ENCODE data around the gene GRIN3B.

Gene GRIN3B

GRCh38 chr19:1049800-1050199 lies 49.6 kb downstream of the GRIN3B start:
- TF ChIP-seq SPI1 (IDR thresholded peaks at IDR 0.05; ENCODE audit: low read depth, low read length), result no peak
- no peak for TF ChIP-seq POLR2A (IDR thresholded peaks at IDR 0.05; ENCODE audit: low read depth, low read length)
- no peak for TF ChIP-seq POLR2AphosphoS5 (IDR thresholded peaks at IDR 0.05; ENCODE audit: low read depth, low read length)
- no peak for TF ChIP-seq POU2F2 (IDR thresholded peaks at IDR 0.05; ENCODE audit: low read depth, low read length)
- no peak for TF ChIP-seq TAF1 (IDR thresholded peaks at IDR 0.05; ENCODE audit: low read depth, low read length)
- no peak for TF ChIP-seq PAX5 (IDR thresholded peaks at IDR 0.05; ENCODE audit: insufficient read depth, low read length, severe bottlenecking)
- DNase-seq (ENCODE audit: insufficient read length, low spot score) (no peak), FAIRE-seq (no peak)

- FAIRE-seq, result no peak
- DNase-seq (ENCODE audit: insufficient read length, low spot score), result no peak
Measured at GRCh38 chr19:1050989-1051788, 51.0 kb downstream of the GRIN3B start.

GRCh38 chr19:1051791-1052190 lies 51.6 kb downstream of the GRIN3B start:
- TF ChIP-seq POLR2AphosphoS5 (IDR thresholded peaks at IDR 0.05; ENCODE audit: low read depth, low read length) (no peak), TAF1 (IDR thresholded peaks at IDR 0.05; ENCODE audit: low read depth, low read length) (no peak), POLR2A (IDR thresholded peaks at IDR 0.05; ENCODE audit: low read depth, low read length) (no peak), PAX5 (IDR thresholded peaks at IDR 0.05; ENCODE audit: insufficient read depth, low read length, severe bottlenecking) (no peak), POU2F2 (IDR thresholded peaks at IDR 0.05; ENCODE audit: low read depth, low read length) (no peak), SPI1 (IDR thresholded peaks at IDR 0.05; ENCODE audit: low read depth, low read length) (no peak)
- FAIRE-seq, result no peak
- no peak for DNase-seq (ENCODE audit: insufficient read length, low spot score)

More at GRCh38 chr19:1050989-1051788, 51.0 kb downstream of the GRIN3B start:
- TF ChIP-seq PAX5 (IDR thresholded peaks at IDR 0.05; ENCODE audit: insufficient read depth, low read length, severe bottlenecking), result no peak
- no peak for TF ChIP-seq POLR2AphosphoS5 (IDR thresholded peaks at IDR 0.05; ENCODE audit: low read depth, low read length)
- no peak for TF ChIP-seq POU2F2 (IDR thresholded peaks at IDR 0.05; ENCODE audit: low read depth, low read length)
- TF ChIP-seq TAF1 (IDR thresholded peaks at IDR 0.05; ENCODE audit: low read depth, low read length), result no peak
- no peak for TF ChIP-seq POLR2A (IDR thresholded peaks at IDR 0.05; ENCODE audit: low read depth, low read length)

GRCh38 chr19:1052349-1052975 lies 52.2 kb downstream of the GRIN3B start:
- no peak for FAIRE-seq
- no peak for DNase-seq (ENCODE audit: insufficient read length, low spot score)
- no peak for TF ChIP-seq POLR2AphosphoS5 (IDR thresholded peaks at IDR 0.05; ENCODE audit: low read depth, low read length)
- TF ChIP-seq POLR2A (IDR thresholded peaks at IDR 0.05; ENCODE audit: low read depth, low read length), result no peak
- TF ChIP-seq SPI1 (IDR thresholded peaks at IDR 0.05; ENCODE audit: low read depth, low read length), result no peak

GRCh38 chr19:1053176-1054101 lies 53.2 kb downstream of the GRIN3B start:
- DNase-seq (ENCODE audit: insufficient read length, low spot score), result no peak
- no peak for TF ChIP-seq POU2F2 (IDR thresholded peaks at IDR 0.05; ENCODE audit: low read depth, low read length)
- TF ChIP-seq POLR2A (IDR thresholded peaks at IDR 0.05; ENCODE audit: low read depth, low read length), result no peak
- TF ChIP-seq PAX5 (IDR thresholded peaks at IDR 0.05; ENCODE audit: insufficient read depth, low read length, severe bottlenecking), result no peak
- TF ChIP-seq TAF1 (IDR thresholded peaks at IDR 0.05; ENCODE audit: low read depth, low read length), result no peak
- no peak for TF ChIP-seq SPI1 (IDR thresholded peaks at IDR 0.05; ENCODE audit: low read depth, low read length)
- TF ChIP-seq POLR2AphosphoS5 (IDR thresholded peaks at IDR 0.05; ENCODE audit: low read depth, low read length), result no peak
- no peak for FAIRE-seq

GRCh38 chr19:1054102-1055027 lies 54.1 kb downstream of the GRIN3B start:
- FAIRE-seq (no peak), DNase-seq (ENCODE audit: insufficient read length, low spot score) (no peak)
- no peak for TF ChIP-seq SPI1 (IDR thresholded peaks at IDR 0.05; ENCODE audit: low read depth, low read length)
- TF ChIP-seq PAX5 (IDR thresholded peaks at IDR 0.05; ENCODE audit: insufficient read depth, low read length, severe bottlenecking), result no peak
- no peak for TF ChIP-seq TAF1 (IDR thresholded peaks at IDR 0.05; ENCODE audit: low read depth, low read length)
- TF ChIP-seq POLR2AphosphoS5 (IDR thresholded peaks at IDR 0.05; ENCODE audit: low read depth, low read length), result no peak
- TF ChIP-seq POU2F2 (IDR thresholded peaks at IDR 0.05; ENCODE audit: low read depth, low read length), result no peak
- no peak for TF ChIP-seq POLR2A (IDR thresholded peaks at IDR 0.05; ENCODE audit: low read depth, low read length)

- no peak for TF ChIP-seq SPI1 (IDR thresholded peaks at IDR 0.05; ENCODE audit: low read depth, low read length)
- no peak for TF ChIP-seq POLR2A (IDR thresholded peaks at IDR 0.05; ENCODE audit: low read depth, low read length)
- no peak for TF ChIP-seq POLR2AphosphoS5 (IDR thresholded peaks at IDR 0.05; ENCODE audit: low read depth, low read length)
- TF ChIP-seq PAX5 (IDR thresholded peaks at IDR 0.05; ENCODE audit: insufficient read depth, low read length, severe bottlenecking), result no peak
- no peak for TF ChIP-seq POU2F2 (IDR thresholded peaks at IDR 0.05; ENCODE audit: low read depth, low read length)
- no peak for TF ChIP-seq TAF1 (IDR thresholded peaks at IDR 0.05; ENCODE audit: low read depth, low read length)
- no peak for FAIRE-seq
- no peak for DNase-seq (ENCODE audit: insufficient read length, low spot score)
Measured at GRCh38 chr19:1055028-1055425, 54.8 kb downstream of the GRIN3B start.

GRCh38 chr19:1055886-1056620 lies 55.8 kb downstream of the GRIN3B start:
- DNase-seq (ENCODE audit: insufficient read length, low spot score) (no peak), FAIRE-seq (no peak)
- no peak for TF ChIP-seq POLR2AphosphoS5 (IDR thresholded peaks at IDR 0.05; ENCODE audit: low read depth, low read length)
- no peak for TF ChIP-seq SPI1 (IDR thresholded peaks at IDR 0.05; ENCODE audit: low read depth, low read length)
- no peak for TF ChIP-seq TAF1 (IDR thresholded peaks at IDR 0.05; ENCODE audit: low read depth, low read length)

All from GM12891 (cell line).